Fibroblast of lung (primary cell): ENCODE measurements around the gene ADAM11.

Source experiments
- EZH2 ChIP-seq: IDR thresholded peaks from 2 replicates; pipeline ENCODE4 v1.5.1; 2012; ENCODE audit warnings: low read length, control low read depth, mild to moderate bottlenecking; ENCODE audit errors: missing control alignments
- TF ChIP-seq, protein P1 (sequence below), 2 donors: IDR thresholded peaks in 1 of 2; conservative IDR thresholded peaks in 1 of 2; 1 replicate in 1 of 2; 2 replicates in 1 of 2; pipeline ENCODE4 v1.5.1; 2011 to 2012; ENCODE audit warnings: low read length in 2 of 2, control low read depth in 1 of 2, inconsistent platforms in 1 of 2, low read depth in 1 of 2, mild to moderate bottlenecking in 1 of 2

DNA sequence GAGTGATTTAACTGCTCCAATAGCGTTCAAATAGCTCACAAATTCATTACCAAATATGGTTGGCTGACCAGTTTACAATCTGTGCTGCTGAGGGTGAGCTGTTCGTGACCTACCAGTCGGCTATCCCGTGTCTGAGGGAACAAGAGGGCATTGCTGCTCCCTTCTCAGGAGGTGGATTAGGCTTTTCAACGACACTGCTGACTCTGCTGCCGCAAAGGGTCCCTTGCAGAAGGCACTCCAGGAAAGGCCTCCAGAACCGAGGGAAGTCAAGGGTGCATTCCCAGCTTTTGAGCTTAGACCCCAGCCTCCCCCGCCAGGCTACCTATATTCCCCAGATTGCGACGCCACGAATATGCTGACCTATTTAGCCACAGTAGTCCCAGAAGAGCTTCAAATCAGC lies 39.0 kb downstream of the ADAM11 start:
- TF ChIP-seq, protein P1, sequence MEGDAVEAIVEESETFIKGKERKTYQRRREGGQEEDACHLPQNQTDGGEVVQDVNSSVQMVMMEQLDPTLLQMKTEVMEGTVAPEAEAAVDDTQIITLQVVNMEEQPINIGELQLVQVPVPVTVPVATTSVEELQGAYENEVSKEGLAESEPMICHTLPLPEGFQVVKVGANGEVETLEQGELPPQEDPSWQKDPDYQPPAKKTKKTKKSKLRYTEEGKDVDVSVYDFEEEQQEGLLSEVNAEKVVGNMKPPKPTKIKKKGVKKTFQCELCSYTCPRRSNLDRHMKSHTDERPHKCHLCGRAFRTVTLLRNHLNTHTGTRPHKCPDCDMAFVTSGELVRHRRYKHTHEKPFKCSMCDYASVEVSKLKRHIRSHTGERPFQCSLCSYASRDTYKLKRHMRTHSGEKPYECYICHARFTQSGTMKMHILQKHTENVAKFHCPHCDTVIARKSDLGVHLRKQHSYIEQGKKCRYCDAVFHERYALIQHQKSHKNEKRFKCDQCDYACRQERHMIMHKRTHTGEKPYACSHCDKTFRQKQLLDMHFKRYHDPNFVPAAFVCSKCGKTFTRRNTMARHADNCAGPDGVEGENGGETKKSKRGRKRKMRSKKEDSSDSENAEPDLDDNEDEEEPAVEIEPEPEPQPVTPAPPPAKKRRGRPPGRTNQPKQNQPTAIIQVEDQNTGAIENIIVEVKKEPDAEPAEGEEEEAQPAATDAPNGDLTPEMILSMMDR (conservative IDR thresholded peaks at IDR 0.05 in 1 of 2, IDR thresholded peaks at IDR 0.05 in 1 of 2; ENCODE audit: low read depth in 1 of 2, low read length in 2 of 2), result no peak
- no peak for TF ChIP-seq EZH2
